GM08714 (cell line): ENCODE results near the gene GRK1.
"Not testable (repeated sequence)": the region's sequence is repeated elsewhere in the genome, so short reads cannot be mapped to it uniquely, and the experiment has no call there.

Experiments
- H3K4me3 ChIP-seq: fragments of 200-500 bp; sonication (Bioruptor generic); 2 replicates; pipeline ENCODE4 v1.5.1; 2014; ENCODE audit warnings: mild to moderate bottlenecking, low read length, inconsistent platforms
- ZNF274 ChIP-seq: IDR thresholded peaks from 2 replicates; pipeline ENCODE4 v1.6.1; 2012; ENCODE audit warnings: mild to moderate bottlenecking, low read depth, low read length

GRK1 gene

GRCh38 chr13:113666951-113667701 is at the start of gene GRK1:
Gene GRK1, plus strand, starts transcription at chr13:113667219. Its CDS starts 168 bp downstream, at chr13:113667387.
- H3K4me3 ChIP-seq: no peak within 1 kb of the TSS
- no peak for TF ChIP-seq ZNF274

- no peak for TF ChIP-seq ZNF274
- H3K4me3 ChIP-seq: no peak overlapping the region
These were observed 49.1 kb upstream of the GRK1 start for GRCh38 chr13:113617961-113618360.

GRCh38 chr13:113618455-113618854 is 48.6 kb upstream of the GRK1 start:
- no peak overlapping the region for H3K4me3 ChIP-seq
- no peak for TF ChIP-seq ZNF274

GRCh38 chr13:113620036-113620796 is 46.8 kb upstream of the GRK1 start:
- no peak overlapping the region for H3K4me3 ChIP-seq
- TF ChIP-seq ZNF274: no peak

- TF ChIP-seq ZNF274: no peak
- no peak overlapping the region for H3K4me3 ChIP-seq
These were observed 46.0 kb upstream of the GRK1 start for GRCh38 chr13:113621046-113621445.

- not testable (repeated sequence) for H3K4me3 ChIP-seq
These were observed 45.5 kb upstream of the GRK1 start for GRCh38 chr13:113621498-113621897.

- H3K4me3 ChIP-seq: not testable (repeated sequence)
These were observed 45.0 kb upstream of the GRK1 start for GRCh38 chr13:113621986-113622550.

- H3K4me3 ChIP-seq: no peak overlapping the region
- no peak for TF ChIP-seq ZNF274
These were observed 44.1 kb upstream of the GRK1 start for GRCh38 chr13:113622791-113623490.

- H3K4me3 ChIP-seq: no peak overlapping the region
- TF ChIP-seq ZNF274: no peak
These were observed 43.4 kb upstream of the GRK1 start for GRCh38 chr13:113623491-113624234.

- no peak overlapping the region for H3K4me3 ChIP-seq
- TF ChIP-seq ZNF274: no peak
These were observed 42.8 kb upstream of the GRK1 start for GRCh38 chr13:113624235-113624587.

GRCh38 chr13:113624640-113625304 is 42.2 kb upstream of the GRK1 start:
- not testable (repeated sequence) for H3K4me3 ChIP-seq

GRCh38 chr13:113625965-113626721 is 40.9 kb upstream of the GRK1 start:
- no peak overlapping the region for H3K4me3 ChIP-seq
- no peak for TF ChIP-seq ZNF274

GRCh38 chr13:113627136-113627535 is 39.9 kb upstream of the GRK1 start:
- no peak for TF ChIP-seq ZNF274
- no peak overlapping the region for H3K4me3 ChIP-seq
